SK-N-SH (cell line): ENCODE measurements around the gene NRIP1. TPM values are rescaled to one million over a fixed set of nuclear protein-coding genes. Genes with fewer than 3 reads are reported as not detected.

Experiments
- CTCF ChIA-PET: fragments of 300-600, 350-600 bp; formaldehyde crosslinking; extraction: SDS; loops from one replicate; lab custom pipeline; 2021; lab: Yijun Ruan, JAX
- POLR2A ChIA-PET: fragments of 350-600 bp; sonication (Branson Sonifier 250); formaldehyde crosslinking; extraction: SDS; loops from one replicate; lab custom pipeline; 2020; ENCODE audit warnings: antibody characterized with exemption, inconsistent platforms; lab: Yijun Ruan, JAX
- DNase-seq: peaks from one replicate; pipeline ENCODE4 v3.0.0; 2012
- H2AFZ ChIP-seq: fragments of 200-600 bp; sonication (generic); 2 replicates; pipeline ENCODE4 v1.8.1; 2016; ENCODE audit warnings: antibody characterized with exemption, mild to moderate bottlenecking, low read depth
- H3F3A ChIP-seq: fragments of 200-600 bp; sonication (generic); replicated peaks from 2 replicates; pipeline ENCODE3; 2016; ENCODE audit warnings: antibody characterized with exemption, mild to moderate bottlenecking; ENCODE audit not compliant: insufficient read depth
- H3K27ac ChIP-seq, 2 experiments: fragments of 200-500 bp in 1 of 2; fragments of 200-600 bp in 1 of 2; sonication (Bioruptor generic) in 1 of 2; sonication (generic), shearing (Covaris generic) in 1 of 2; 2 replicates each; pipeline versions ENCODE4 v1.5.1 to v1.6.1; 2014 to 2016; ENCODE audit warnings: low read depth in 2 of 2, inconsistent platforms in 1 of 2, low read length in 1 of 2, mild to moderate bottlenecking in 1 of 2, mixed read lengths in 1 of 2
- H3K27me3 ChIP-seq: fragments of 200-600 bp; sonication (generic), shearing (Covaris generic); 2 replicates; pipeline ENCODE4 v1.6.1; 2016; ENCODE audit warnings: mixed run types; ENCODE audit not compliant: insufficient read depth
- H3K36me3 ChIP-seq, 2 experiments: fragments of 200-500 bp in 1 of 2; fragments of 200-600 bp in 1 of 2; sonication (Bioruptor generic) in 1 of 2; sonication (generic) in 1 of 2; replicated peaks in 1 of 2; 2 replicates each; pipeline versions ENCODE3 to v1.5.1; 2014 to 2016; ENCODE audit warnings: low read length in 1 of 2, mild to moderate bottlenecking in 1 of 2; ENCODE audit not compliant: insufficient read depth in 2 of 2, control insufficient read depth in 1 of 2
- H3K4me1 ChIP-seq, 2 experiments: fragments of 200-500 bp in 1 of 2; fragments of 200-600 bp in 1 of 2; sonication (Bioruptor generic) in 1 of 2; sonication (generic), shearing (Covaris generic) in 1 of 2; 2 replicates each; pipeline versions ENCODE4 v1.5.1 to v1.6.1; 2014 to 2016; ENCODE audit warnings: low read depth in 1 of 2, low read length in 1 of 2, mixed run types in 1 of 2; ENCODE audit not compliant: insufficient read depth in 2 of 2, control insufficient read depth in 1 of 2
- H3K4me2 ChIP-seq: fragments of 200-600 bp; sonication (generic), shearing (Covaris generic); 2 replicates; pipeline ENCODE4 v1.6.1; 2017; ENCODE audit warnings: mixed run types
- H3K4me3 ChIP-seq, 2 experiments: fragments of 200-500 bp in 1 of 2; fragments of 200-600 bp in 1 of 2; sonication (Bioruptor generic) in 1 of 2; sonication (generic), shearing (Covaris generic) in 1 of 2; 2 replicates each; pipeline versions ENCODE4 v1.5.1 to v1.8.1; 2014 to 2016; ENCODE audit warnings: low read depth in 2 of 2, inconsistent platforms in 1 of 2, low read length in 1 of 2, mild to moderate bottlenecking in 1 of 2, mixed read lengths in 1 of 2, moderate library complexity in 1 of 2
- H3K79me2 ChIP-seq: fragments of 200-600 bp; sonication (generic); 2 replicates; pipeline ENCODE4 v1.8.1; 2017; ENCODE audit warnings: mild to moderate bottlenecking; ENCODE audit not compliant: insufficient read depth
- H3K9ac ChIP-seq: fragments of 200-600 bp; sonication (generic); 2 replicates; pipeline ENCODE4 v1.6.1; 2017; ENCODE audit warnings: mixed run types
- H3K9me2 ChIP-seq: fragments of 200-600 bp; sonication (generic); 2 replicates; pipeline ENCODE4 v1.6.1; 2017; ENCODE audit warnings: mixed run types
- H3K9me3 ChIP-seq: fragments of 200-600 bp; sonication (generic); 2 replicates; pipeline ENCODE4 v1.6.1; 2017; ENCODE audit warnings: mixed run types, mild to moderate bottlenecking, moderate library complexity
- H4K20me1 ChIP-seq: fragments of 200-600 bp; sonication (generic); 2 replicates; pipeline ENCODE4 v1.6.1; 2017; ENCODE audit warnings: mild to moderate bottlenecking, mixed run types; ENCODE audit not compliant: insufficient read depth
- EP300 ChIP-seq, 2 experiments: IDR thresholded peaks; 2 replicates each; pipeline versions ENCODE4 v1.4.0 to v1.6.1; 2012; ENCODE audit warnings: borderline replicate concordance in 1 of 2, low read depth in 1 of 2, low read length in 1 of 2
- EZH2phosphoT487 ChIP-seq: fragments of 200-600 bp; sonication (generic); IDR thresholded peaks from 2 replicates; pipeline ENCODE4 v1.6.1; 2017; ENCODE audit warnings: low read depth, mixed run types, mild to moderate bottlenecking, antibody characterized with exemption, moderate library complexity, borderline replicate concordance
- FOSL2 ChIP-seq: IDR thresholded peaks from 2 replicates; pipeline ENCODE4 v1.4.0; 2012; ENCODE audit warnings: low read depth, mild to moderate bottlenecking, moderate library complexity, borderline replicate concordance
- GATA2 ChIP-seq: sonication (generic); formaldehyde crosslinking; IDR thresholded peaks from 2 replicates; pipeline ENCODE4 v1.5.0; 2020; ENCODE audit warnings: mild to moderate bottlenecking, missing genetic modification reagents
- JUND ChIP-seq: IDR thresholded peaks from 2 replicates; pipeline ENCODE4 v1.4.0; 2012
- MEF2A ChIP-seq: IDR thresholded peaks from 2 replicates; pipeline ENCODE4 v1.4.0; 2012; ENCODE audit warnings: low read depth, borderline replicate concordance
- MXI1 ChIP-seq: IDR thresholded peaks from 2 replicates; pipeline ENCODE4 v1.6.1; 2012; ENCODE audit warnings: mild to moderate bottlenecking, low read depth, low read length, improper control_type of control experiment
- NFIC ChIP-seq: IDR thresholded peaks from 2 replicates; pipeline ENCODE4 v1.4.0; 2012; ENCODE audit warnings: borderline replicate concordance
- POLR2AphosphoS5 ChIP-seq: IDR thresholded peaks from 2 replicates; pipeline ENCODE4 v1.6.1; 2012; ENCODE audit warnings: low read depth, low read length
- RAD21 ChIP-seq: IDR thresholded peaks from 2 replicates; pipeline ENCODE4 v1.6.1; 2012; ENCODE audit warnings: mild to moderate bottlenecking, low read length
- RCOR1 ChIP-seq: fragments of 150-350 bp; IDR thresholded peaks from 2 replicates; pipeline ENCODE4 v1.6.1; 2017; ENCODE audit warnings: antibody characterized with exemption, low read length
- RFX5 ChIP-seq: IDR thresholded peaks from 2 replicates; pipeline ENCODE4 v1.6.1; 2012; ENCODE audit warnings: mild to moderate bottlenecking, improper control_type of control experiment, low read length
- SMC3 ChIP-seq: IDR thresholded peaks from 2 replicates; pipeline ENCODE4 v1.6.1; 2012; ENCODE audit warnings: low read depth, low read length, improper control_type of control experiment
- TCF12 ChIP-seq: IDR thresholded peaks from 2 replicates; pipeline ENCODE4 v1.4.0; 2012
- TEAD4 ChIP-seq: IDR thresholded peaks from 2 replicates; pipeline ENCODE4 v1.4.0; 2012; ENCODE audit warnings: mild to moderate bottlenecking, borderline replicate concordance; ENCODE audit not compliant: insufficient read depth
- WGBS: methylation state at CpG from one replicate; pipeline ENCODE4 v1.1.6; 2017; ENCODE audit warnings: low lambda C conversion rate; 5-methylcytosine and 5-hydroxymethylcytosine counted together
- polyA plus RNA-seq, 3 experiments: library from polyadenylated mRNA; depleted of rRNA; stranded (reverse); fragments of >200 nt; gene quantifications; 2 replicates each; pipeline ENCODE4 v1.2.3, GENCODE V29; 2012
- TF ChIP-seq, protein P1 (sequence below): IDR thresholded peaks from 2 replicates; pipeline ENCODE4 v1.4.0; 2012; ENCODE audit warnings: low read depth, borderline replicate concordance
- TF ChIP-seq, protein P2 (sequence below): IDR thresholded peaks from 2 replicates; pipeline ENCODE4 v1.4.0; 2012; ENCODE audit warnings: low read depth
- TF ChIP-seq, protein P3 (sequence below): IDR thresholded peaks from 2 replicates; pipeline ENCODE4; 2012

NRIP1 gene
- polyA plus RNA-seq, 1 of the 3 experiments (the other 2 are of a cell fraction) = 0.02 TPM

DNA sequence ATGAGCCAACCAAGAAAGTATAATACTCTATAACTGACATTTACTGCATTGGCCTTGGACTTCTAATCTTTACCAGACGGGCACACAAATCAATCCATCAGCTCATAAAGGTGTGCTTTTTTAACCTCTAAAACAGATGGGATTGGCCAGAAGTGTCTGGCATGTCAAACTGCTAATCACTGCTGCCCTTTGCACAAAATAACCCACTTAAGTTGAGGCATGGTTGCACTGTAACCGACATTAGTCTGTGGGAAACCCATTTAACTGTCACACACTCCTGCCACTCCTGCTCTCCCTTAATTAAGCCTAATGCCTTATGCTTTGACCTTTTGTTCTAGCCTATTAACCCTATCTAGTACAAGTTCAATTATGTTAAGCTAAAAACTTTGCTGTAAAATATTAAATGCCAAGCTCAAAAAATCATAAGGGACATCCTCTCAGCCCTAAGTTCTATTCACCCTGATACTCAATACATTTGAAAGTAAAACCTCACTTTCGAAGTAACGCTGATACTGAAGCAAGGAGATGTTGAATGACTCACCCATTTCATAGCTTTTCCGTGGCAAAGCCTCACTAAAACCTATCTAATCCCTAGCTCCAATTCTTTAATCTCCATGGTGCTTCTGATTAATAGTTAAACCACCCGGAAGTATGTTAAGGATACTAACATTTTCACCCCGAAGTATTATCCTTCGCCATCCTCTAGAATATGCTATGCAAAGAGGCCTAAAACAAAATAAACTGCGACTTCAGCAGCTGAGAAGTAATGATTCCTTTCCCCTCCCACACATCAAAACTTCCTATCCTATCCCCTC, 12.9 kb downstream of the NRIP1 start:
- no peak overlapping the region for H3K9ac ChIP-seq
- ChIA-PET POLR2A (no interaction called here), CTCF (no interaction called here)
- H3K36me3 ChIP-seq = no peaks in the 10 kb centered on the region
- no peaks in the 10 kb centered on the region for H3K79me2 ChIP-seq
- H3K27ac ChIP-seq = no peak overlapping the region
- H3K9me3 ChIP-seq = 0 out of 2 replicates have a peak, but pooled peaks cover 2% of the 10 kb centered on the region
- H3K27me3 ChIP-seq = peaks cover 26% of the 10 kb centered on the region; the same call in 1 of the 2 replicates
- no peak overlapping the region for H3K4me2 ChIP-seq
- no peak for TF ChIP-seq MEF2A
- TF ChIP-seq FOSL2 = no peak
- no peak for TF ChIP-seq MXI1
- no peak for TF ChIP-seq RCOR1
- TF ChIP-seq, protein P1, sequence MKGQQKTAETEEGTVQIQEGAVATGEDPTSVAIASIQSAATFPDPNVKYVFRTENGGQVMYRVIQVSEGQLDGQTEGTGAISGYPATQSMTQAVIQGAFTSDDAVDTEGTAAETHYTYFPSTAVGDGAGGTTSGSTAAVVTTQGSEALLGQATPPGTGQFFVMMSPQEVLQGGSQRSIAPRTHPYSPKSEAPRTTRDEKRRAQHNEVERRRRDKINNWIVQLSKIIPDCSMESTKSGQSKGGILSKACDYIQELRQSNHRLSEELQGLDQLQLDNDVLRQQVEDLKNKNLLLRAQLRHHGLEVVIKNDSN = no peak
- TF ChIP-seq GATA2 (CRISPR knock-in tag) = no peak
- no peak for TF ChIP-seq RAD21
- no peak for TF ChIP-seq TEAD4
- TF ChIP-seq, protein P2, sequence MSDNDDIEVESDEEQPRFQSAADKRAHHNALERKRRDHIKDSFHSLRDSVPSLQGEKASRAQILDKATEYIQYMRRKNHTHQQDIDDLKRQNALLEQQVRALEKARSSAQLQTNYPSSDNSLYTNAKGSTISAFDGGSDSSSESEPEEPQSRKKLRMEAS = no peak
- TF ChIP-seq TCF12 = no peak
- TF ChIP-seq POLR2AphosphoS5 = no peak
- TF ChIP-seq JUND = no peak
- TF ChIP-seq RFX5 = no peak
- TF ChIP-seq NFIC = no peak
- TF ChIP-seq EP300 (IDR thresholded peaks at IDR 0.05; ENCODE audit: borderline replicate concordance in 1 of 2, low read depth in 1 of 2, low read length in 1 of 2) = no peak
- no peak for TF ChIP-seq SMC3
- TF ChIP-seq, protein P3, sequence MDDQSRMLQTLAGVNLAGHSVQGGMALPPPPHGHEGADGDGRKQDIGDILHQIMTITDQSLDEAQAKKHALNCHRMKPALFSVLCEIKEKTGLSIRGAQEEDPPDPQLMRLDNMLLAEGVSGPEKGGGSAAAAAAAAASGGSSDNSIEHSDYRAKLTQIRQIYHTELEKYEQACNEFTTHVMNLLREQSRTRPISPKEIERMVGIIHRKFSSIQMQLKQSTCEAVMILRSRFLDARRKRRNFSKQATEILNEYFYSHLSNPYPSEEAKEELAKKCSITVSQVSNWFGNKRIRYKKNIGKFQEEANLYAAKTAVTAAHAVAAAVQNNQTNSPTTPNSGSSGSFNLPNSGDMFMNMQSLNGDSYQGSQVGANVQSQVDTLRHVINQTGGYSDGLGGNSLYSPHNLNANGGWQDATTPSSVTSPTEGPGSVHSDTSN = no peak
- TF ChIP-seq EZH2phosphoT487 = no peak
- H3F3A ChIP-seq = no peaks in the 10 kb centered on the region
- no peak overlapping the region for H3K4me3 ChIP-seq
- no peaks in the 10 kb centered on the region; the same call in 1 of the 2 replicates for H4K20me1 ChIP-seq
- DNase-seq = no peak
- no peak overlapping the region for H2AFZ ChIP-seq
- no peaks in the 10 kb centered on the region for H3K9me2 ChIP-seq
- under 1% methylated on average over 9 of the region's 9 CpGs for WGBS
- no peaks in the 10 kb centered on the region; a peak in 1 of 4 replicates for H3K4me1 ChIP-seq
